Measurements from ENCODE around the gene ARHGAP22. TPM values are rescaled to one million over a fixed set of nuclear protein-coding genes. Genes with fewer than 3 reads are reported as not detected.

The ARHGAP22 gene
- total RNA-seq, 1 donor from 2014 or later, result not detected

DNA sequence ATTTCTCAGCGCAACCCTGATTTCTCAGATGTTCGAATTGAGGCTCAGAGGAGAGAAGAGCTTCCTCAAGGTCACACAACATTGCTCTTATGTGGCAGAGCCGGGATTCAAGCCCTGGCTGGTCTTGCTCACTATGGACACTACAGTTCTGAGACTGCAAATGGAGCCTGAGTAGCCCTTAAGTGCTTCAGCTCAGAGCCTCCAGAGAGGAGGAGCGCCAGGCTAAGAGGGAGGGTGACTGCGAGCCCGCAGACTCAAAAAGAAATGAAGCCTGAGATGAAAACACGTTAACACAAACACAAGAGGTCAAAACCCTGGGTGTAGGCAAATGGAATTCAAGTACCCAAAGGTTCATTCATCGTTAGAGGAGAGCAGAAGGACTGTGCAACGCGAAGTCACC lies 13.9 kb downstream of the ARHGAP22 start:
- intact Hi-C loops (cut with micrococcal nuclease), result no loop called here

DNA sequence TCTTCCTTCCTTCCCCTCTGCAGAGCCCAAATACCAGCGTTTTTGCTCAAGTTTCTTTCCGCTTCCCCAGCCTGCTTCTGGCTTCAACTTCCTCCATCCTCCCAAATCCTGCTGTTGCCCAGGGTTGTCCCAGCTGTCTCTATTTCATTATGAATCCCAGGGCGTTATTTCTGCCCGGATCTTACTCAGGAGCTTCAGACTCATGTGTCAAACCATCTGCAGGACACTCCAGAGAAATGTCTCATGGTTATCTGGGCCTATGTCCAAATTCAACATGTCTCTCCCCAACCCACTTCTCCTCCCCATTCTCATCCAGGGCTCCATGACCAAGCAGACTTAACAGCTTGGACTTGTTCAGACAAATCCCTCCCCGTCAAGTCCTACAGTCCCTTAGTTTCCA lies 15.6 kb downstream of the ARHGAP22 start:
- intact Hi-C loops (cut with micrococcal nuclease), result no loop called here

DNA sequence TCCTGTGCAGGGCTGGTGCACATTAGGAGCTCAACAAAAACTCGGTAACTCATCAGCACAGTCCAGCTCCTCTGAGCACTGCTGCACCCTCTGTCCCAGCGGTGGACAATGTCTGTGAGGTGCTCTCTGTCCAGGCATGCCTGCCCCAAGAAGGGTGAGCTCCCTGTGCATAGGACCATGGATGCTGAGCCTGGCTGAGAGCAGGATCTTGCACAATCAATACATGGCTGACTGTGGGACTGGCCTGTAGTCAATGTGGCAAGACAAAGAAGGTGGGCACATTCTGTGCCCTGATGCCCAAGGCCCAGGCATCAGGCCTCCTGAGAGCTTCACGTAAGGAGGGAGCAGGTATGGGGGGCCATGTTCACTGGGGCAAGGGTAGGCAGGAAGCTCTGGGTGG lies 17.1 kb downstream of the ARHGAP22 start:
- intact Hi-C loops (cut with micrococcal nuclease), result no loop called here

DNA sequence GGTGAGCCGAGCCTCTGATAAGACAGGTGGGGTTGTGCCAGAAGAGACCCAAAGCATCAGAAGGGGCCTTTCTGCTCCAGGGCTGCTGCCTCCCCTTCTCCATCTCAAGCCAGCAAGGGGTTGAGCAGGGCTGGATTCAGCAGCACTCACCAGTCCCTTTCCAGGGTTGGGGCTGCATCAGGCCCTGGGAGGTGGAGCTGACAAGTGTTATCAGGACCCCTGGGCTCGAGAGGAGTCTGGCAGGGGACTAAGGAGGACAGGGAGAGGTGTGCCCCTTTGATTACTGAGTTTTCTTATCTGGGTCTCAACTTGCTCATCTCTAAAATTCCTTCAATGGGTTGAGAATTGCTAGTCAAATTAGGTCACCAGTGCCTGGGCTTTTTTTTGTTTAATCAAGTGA lies 17.8 kb downstream of the ARHGAP22 start:
- intact Hi-C loops (cut with micrococcal nuclease), result no loop called here

DNA sequence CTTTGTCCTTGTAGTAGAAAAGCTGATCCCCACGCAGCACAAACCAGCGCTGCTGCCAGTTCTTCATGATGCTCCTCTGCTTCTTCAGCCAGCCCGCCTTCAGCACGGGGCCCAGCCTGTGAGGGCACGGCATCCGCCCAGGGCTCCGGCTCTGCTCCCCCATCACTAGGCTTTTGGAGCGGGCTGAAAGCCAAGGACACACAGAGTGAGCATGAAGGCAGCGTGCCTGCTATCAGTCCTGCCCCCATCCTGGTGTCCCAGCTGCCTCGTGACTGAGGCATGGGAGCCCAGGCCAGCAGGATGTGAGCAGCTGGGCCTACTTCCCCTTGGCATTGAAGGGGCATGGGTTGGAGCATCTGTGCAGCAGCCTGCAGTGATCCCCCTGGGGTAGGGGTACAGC lies 21.9 kb downstream of the ARHGAP22 start:
- intact Hi-C loops (cut with micrococcal nuclease), result no loop called here

DNA sequence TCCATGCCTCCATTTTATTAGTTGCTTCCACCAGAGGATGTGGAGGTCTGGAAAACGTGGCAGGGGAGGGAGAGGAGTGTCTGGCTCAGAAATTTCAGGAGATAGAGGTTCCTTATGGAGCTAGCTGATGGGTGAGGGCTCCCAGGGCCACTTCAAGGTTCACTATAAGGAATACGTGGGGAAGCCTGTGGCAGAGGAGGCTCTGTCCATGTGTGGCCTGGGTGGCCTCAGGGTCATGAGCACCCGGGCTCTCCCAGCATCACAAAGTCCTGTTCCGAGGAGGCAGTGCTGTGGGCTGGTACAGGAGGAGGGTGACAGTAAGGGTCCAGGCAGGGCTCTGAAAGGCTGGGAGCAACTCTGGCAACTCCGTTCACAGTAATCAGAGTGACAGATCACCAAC lies 24.6 kb downstream of the ARHGAP22 start:
- intact Hi-C loops (cut with micrococcal nuclease), result no loop called here

DNA sequence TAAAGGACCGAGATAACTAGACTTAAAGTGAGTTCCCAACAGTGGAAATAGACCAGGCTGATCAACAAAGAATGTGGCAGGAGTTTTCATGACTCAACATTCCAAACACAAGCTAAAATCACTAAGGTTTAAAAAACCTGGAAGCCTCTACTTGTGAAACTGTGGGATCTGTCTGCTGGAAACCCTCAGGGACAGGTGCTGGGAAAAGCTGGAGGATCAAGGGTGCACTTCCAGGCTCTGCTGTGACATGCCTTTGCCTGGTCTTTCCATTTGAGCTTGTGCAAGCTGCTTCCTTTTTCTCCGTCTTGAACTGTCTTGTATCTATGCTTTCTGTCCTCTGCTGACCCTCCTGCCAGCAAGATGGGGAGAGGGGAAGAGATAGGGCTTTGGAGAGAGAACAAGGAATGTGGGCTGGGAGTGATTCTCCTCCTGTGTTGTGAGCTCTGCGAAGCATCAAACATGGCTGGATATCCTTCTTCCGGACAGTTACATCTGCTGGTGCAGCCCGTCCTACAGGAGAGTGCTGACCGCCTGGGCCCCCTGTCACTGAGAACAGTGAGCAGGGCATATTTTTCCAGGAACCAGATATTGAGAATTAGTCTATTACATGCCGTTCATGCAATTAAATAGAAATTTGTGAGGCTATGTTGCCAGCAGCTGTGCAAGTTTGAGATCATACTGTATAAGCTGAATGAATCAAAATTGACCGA lies 25.5 kb downstream of the ARHGAP22 start:
- intact Hi-C loops (cut with micrococcal nuclease), result no loop called here

DNA sequence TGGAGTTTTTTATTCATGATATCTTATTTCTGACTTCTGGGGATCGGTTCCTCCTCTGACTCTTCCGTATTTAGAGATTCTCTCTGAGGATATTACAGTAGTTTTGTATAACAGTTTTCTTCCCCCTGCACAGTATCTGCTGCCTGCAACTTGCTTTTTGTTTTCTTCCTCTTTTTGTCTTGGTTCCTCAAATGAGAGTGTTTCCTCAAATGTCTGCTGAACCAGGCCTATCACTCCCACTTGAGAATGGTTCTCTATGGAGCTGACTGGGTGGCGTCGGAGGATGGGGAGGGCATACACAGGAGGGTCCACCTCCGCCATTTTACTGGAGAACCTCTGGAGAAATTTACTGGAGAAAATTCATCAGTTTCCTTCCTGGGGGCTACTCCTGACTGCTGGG lies 27.7 kb downstream of the ARHGAP22 start:
- intact Hi-C loops (cut with micrococcal nuclease), result no loop called here

DNA sequence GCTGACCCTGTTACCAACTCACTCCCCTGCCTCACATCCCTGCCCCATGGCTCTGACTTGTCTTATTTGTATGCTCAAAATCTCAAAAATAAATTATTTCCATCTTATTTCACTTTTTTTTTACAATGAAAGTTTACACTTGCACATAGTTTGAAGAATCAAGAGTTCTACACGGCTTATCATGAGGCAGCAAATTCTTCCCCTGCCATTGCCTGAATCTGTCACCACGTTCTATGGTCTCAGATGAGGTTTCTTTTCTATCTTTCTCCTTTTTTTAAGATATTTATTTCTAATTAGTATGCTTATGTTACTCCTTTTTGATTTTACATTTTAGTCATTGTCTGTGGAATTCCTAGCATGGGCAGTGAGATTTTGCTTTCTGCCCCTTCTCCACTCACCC lies 28.4 kb downstream of the ARHGAP22 start:
- intact Hi-C loops (cut with micrococcal nuclease), result no loop called here

DNA sequence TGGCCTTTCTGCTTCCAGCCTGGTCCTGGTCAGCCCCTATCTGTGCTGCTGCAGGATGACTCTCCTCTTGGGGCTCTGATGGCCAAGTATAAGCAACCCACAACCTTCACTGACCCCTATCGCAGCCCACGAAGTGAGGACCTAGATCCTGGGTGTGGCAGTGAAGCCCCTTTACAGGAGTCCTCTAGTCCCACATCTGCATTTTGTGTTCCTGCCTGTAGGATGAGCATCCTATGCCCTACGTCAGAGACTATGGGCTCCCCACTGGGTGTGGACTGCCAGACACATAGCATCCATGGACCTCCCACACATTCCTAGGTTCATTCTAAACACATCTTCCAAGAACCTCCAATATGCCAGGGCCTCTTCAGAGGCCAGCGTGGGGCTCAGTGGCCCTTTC lies 29.0 kb downstream of the ARHGAP22 start:
- intact Hi-C loops (cut with micrococcal nuclease), result no loop called here

DNA sequence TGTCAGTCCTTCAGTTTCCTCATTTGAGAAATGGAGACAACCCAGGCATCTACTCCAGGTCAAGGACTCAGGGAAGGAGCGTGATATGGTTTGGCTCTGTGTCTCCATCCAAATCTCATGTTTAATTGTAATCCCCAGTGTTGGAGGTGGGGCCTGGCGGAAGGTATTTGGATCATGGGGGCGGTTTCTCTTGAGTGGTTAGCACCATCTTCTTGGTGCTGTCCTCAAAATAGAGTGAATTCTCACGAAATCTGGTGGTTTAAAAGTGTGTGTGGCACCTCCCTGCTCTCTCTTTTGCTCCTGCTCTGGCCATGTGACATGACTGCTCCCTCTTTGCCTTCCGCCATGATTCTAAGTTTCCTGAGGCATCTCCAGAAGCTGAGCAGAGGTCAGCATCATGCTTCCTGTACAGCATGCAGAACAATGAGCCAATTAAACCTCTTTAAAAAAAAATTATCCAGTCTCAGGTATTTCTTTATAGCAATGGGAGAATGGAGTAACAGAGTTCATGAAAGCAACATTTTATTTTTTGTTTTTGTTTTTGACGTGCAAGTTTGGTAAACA lies 30.0 kb downstream of the ARHGAP22 start:
- intact Hi-C loops (cut with micrococcal nuclease), result no loop called here

DNA sequence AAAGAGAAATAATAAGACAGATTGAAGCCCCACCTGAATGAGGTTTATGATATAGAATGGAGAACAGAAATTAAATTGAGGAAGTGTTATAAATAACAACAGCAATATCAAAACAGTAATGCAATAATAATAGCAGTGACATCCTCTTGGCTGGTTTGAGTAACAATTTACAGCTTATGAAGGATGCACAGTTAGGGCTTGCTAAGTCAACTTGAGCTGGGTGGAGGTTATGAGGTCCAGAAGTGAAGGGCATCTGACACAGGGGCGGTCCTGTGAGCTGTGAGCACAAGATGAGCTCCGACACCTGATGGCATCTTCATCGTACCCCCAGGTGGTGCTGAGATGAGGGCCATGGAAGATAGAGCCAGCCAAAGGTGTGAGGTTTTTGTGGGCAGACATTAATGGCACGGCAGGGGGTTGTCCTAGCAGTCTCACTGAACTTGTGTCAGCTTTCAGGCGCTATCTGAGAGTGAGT lies 30.5 kb downstream of the ARHGAP22 start:
- intact Hi-C loops (cut with micrococcal nuclease), result no loop called here

DNA sequence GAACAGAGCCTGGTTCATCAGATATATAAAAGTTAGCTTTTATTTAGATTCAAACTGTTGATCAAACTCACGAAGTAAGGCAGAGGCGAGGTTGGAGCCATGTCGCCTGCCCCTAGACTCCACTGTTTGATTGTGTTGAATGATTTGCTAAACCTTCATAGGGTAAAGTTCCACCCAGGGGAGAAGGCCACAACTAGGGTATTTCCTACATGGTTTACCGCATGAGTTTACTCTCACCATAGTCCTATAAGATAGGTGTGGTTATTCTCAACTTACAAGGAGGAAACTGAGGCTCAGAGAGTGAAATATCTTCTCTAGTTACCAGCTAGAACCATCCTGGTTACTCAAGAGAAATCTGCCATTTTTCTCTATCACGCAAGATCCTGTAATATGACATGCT lies 31.8 kb downstream of the ARHGAP22 start:
- intact Hi-C loops (cut with micrococcal nuclease), result no loop called here

DNA sequence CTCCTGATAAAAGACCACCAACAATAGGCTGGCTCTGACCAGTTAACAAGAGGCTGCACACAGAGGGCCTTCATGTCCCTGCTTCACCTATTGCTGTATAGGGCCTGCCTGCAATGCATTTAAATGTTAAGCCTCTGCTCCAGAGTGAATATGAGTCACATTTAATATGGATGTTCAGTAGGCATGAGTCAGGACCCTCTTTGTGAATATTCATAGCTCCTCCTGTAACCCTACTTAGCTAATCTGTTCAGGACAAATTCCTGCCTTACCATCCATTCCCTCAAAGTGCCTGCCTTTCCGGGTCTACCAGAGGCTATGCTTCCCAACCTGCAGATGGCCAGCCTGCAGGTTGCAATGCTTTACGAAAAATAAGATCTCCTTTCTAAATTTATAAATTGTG lies 32.5 kb downstream of the ARHGAP22 start:
- intact Hi-C loops (cut with micrococcal nuclease), result no loop called here

DNA sequence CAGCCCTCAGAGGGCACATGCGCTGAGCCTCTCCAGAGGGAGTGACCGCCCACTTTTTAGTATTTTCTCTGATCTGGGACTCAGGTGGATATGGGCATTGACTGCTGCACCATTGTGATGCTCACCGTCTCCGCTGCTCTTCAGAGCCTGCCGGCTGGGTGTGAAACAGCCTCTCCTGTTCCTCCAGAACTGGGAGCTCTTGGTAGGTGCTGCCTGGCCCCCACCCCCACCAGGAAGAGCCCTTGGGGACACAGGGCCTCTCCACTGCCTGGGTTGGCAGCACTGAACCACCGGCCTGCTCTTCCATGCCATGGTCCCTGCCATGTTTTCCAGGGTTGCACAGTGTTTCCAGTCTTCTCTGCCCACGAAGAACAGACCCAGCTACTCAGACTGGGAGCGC lies 36.3 kb downstream of the ARHGAP22 start:
- intact Hi-C loops (cut with micrococcal nuclease), result no loop called here

DNA sequence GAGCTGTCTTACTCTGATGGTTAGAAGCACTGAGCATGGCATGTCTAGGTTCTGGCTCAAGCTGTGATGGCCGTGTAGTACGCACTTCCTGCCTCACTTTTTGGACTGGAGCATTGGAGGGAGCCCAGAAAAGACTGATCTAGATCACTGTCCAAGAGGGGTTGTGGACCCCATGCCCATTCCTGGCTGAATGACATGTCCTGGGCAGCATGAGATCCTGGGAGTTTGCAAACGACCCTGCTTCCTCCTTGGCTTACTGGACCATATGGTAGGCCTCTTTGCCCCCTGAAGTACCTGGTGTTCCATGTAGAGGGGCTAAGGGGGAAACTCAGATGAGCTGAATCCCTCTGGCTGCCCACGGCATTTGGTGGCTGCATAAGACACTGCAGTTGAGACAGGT lies 36.7 kb downstream of the ARHGAP22 start:
- intact Hi-C loops (cut with micrococcal nuclease), result no loop called here

DNA sequence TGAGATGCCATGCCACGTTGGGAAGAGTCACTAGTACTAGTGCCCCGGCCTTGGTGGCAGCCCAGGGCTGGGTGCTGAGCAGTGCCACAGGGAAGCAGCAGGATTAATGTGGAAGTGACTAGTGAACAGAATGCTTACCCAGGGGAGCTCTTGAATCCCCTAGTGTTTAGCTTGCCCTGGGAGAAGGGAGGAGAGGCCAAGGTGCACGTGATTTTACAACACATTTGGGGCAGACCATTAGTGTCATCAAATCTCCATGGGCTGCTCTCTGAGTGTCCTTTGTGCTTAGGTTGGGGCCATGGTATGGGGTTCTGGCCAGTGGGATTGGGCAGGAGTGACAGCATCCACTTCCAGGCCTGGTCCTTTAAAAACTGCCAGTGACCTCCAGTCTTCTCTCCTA lies 37.5 kb downstream of the ARHGAP22 start:
- intact Hi-C loops (cut with micrococcal nuclease), result no loop called here

DNA sequence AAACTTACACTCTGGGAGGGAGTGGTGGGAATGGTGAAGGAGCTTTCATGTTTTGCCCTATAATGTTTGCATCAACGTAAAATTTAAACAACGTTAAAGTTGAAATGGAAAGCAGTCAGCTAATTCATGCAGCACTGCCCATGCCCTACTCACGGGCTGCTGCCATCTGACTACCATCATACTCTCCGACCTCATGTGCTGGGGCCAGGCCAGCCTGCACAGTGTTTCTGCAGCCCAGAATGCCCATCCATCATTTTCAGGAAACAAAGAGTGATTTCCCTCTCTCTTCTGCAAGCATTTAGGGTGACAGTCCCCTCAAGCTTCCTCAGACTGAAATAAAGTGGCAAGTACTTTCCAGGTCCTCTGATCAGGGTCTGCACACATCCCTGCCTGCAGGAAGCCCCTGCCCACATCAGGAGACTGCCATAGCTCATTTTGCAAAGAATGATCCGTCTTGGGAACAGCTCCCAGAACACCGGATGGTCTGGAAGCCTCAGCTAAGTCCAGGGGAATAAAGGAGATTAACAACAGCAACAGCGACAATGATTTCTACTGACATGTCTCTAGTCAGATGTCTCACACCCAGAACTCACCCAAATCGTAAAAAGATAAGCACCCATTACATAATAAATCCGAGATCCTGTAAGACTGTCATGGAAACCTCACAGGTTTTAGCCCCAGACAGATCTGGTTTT lies 40.3 kb downstream of the ARHGAP22 start:
- intact Hi-C loops (cut with micrococcal nuclease), result no loop called here

DNA sequence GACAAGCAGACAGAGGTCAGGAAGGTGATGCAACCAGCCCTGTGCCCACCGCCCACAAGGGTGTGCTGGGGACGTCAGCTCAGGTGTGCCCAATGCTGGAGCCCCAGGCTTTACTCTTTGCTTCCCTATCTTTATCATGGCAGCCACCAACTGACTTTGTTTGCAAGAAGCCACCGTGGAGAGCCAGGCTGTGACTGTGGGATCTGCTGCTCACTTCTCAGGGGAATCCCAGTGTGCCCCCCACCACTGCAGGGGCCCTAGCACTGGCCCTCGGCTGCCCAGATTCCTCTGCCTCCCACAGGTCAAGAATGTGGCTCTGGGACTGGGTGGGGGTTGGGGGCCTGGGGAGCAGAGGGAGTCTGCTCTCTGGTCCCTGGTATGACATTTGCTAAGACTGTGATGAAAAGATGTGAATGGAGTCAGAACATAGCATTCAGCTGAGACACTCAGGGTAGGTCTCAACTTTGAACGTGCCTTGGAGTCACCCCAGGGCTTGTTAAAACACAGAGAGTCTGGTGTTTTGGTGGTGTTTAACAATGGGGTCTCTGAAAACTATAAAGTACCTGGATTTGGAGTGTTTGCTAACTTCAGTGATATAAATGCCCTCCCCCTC lies 47.3 kb downstream of the ARHGAP22 start:
- intact Hi-C loops (cut with micrococcal nuclease), result no loop called here

DNA sequence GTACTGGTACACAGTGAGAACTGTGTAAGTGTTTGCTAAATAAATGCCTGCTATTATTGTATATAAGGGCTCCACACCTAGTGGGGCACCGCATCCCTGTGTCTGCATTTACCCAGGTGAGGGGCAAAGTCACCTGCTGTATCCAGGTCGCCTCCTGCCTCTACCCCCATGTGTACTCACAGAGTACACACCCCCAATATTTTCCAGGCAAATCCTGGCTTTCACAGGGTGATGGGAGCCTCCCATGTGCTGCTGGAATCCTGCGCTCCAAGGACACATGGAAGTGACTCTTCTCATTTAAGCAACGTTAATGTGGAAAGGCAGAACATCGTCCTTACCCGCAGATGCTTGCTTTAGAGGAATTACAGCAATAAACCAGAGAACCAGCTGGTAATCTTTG lies 48.2 kb downstream of the ARHGAP22 start:
- intact Hi-C loops (cut with micrococcal nuclease), result no loop called here

DNA sequence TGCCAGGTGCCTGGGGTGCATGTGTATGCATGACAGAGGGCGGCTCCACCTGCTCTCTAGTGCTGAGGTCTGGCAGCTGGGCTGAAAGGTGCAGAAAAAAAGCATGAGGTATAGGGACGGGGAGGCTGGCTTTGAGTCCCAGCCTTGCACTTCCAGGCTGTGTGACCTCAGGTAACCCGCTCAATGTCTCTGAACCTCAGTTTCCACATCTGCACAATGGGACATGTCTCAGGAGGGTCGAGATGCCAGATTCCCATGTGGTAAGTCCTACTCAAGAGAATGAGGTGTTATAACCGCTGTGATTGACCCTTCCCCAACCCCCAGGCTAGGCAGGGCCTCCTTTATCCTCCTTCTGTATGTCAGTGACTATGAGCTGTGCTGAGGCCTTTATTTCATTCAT lies 48.8 kb downstream of the ARHGAP22 start:
- intact Hi-C loops (cut with micrococcal nuclease), result no loop called here

DNA sequence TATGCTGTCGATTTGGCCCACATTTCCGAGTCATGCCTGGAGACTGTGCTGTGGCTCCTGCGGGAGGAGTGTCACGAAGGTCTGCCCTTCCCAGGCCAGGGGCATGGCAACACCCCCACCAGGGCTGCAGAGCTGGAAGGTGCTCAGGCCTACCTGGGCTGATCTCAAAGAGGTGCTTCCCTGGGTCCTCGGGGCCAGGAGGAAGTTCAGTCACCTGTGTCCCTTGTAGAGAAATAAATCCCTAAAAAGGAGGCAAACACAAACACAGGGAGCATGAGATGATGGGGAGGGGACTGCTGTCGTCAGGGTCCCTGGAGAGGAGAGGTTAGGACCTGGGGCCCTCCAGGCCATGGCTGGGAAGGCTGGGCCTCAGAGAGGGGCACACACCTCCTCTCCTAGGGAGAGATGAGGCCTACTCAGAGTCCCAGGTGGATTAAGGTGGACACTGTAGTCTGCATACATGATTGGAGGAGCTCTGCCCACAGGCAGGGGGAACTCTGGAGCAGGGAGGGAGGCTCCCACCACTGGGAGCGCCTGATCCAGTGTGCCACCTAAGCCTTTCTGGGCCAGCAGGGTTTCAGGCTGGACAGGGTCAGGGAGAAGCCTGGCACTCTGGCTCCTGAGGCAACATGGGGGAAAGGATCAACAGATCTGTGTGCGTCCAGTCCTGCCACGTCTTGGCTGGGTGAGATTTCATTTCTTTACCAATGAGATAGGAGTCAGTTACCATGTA lies 49.4 kb downstream of the ARHGAP22 start:
- intact Hi-C loops (cut with micrococcal nuclease), result no loop called here
